Central memory CD4-positive, alpha-beta T cell (primary cell): ENCODE measurements around the gene KPNA6.

Source experiments
- DNase-seq: peaks from one replicate; pipeline ENCODE4 v3.0.0; 2022

KPNA6 gene

GRCh38 chr1:32194984-32195383, 87.1 kb downstream of the KPNA6 start:
- DNase-seq, result no peak

- DNase-seq, result no peak
Observed at GRCh38 chr1:32195531-32195930, 87.7 kb downstream of the KPNA6 start.

GRCh38 chr1:32195972-32196823, 88.3 kb downstream of the KPNA6 start:
- peak; percentile 39 for DNase-seq

DNA sequence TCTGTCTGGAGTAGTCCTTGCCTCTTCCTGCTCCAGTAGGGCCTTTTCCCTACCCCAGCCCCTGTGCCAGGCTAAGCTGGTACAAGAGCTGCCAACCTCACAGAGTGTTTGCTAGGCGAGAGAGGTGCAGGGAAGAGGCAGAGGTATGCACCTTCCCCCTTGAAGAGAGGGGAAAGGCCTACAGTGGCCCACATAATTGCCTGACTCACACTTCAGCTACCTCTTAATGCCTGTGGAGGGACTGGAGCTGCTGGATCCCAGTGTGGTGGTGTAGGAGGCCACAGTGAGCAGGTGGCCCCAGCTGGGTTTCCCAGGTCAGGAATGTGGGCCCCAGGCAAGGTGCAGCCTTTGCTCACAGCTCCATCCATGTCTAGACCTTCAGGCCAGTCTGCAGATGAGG, 89.2 kb downstream of the KPNA6 start:
- no peak for DNase-seq

GRCh38 chr1:32197837-32198236, 90.0 kb downstream of the KPNA6 start:
- no peak for DNase-seq

DNA sequence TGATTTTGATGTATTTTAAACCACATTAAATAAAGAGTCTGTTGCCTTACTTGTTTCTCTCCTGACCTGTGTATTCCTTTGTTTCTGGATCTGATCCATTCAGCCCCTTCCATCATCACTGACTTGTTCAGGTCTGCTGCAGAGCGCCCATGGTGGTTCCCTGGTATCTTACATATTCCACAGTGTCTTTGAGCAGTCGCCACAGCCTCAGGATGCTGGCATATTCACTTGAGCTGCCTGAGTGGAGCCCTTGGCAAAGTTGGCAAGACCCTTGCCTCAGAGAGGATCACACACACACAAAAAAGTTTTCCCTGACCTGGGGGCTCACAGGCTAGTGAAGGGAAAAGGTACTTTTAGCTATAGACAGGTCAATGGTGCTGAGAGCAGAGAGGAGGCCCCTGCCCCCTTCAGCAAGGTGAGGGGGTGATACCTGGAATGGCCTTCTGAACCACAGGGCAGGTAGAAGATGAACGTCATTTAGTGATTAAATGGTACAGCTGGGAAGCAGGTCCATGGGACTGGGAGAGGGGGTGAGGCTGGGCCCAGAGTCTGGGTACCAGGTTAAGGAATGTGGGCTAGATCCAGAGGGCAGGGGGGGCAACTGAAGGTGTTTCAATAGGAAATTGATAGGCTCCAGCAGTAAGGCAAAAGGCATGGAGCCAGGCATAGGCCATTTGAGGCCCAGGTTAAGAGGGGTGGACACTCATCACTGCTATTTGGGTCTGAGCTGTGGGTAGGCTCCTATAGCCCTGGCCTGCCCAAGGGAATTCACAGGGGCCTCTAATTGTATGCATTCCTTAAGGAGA, 90.6 kb downstream of the KPNA6 start:
- no peak for DNase-seq

DNA sequence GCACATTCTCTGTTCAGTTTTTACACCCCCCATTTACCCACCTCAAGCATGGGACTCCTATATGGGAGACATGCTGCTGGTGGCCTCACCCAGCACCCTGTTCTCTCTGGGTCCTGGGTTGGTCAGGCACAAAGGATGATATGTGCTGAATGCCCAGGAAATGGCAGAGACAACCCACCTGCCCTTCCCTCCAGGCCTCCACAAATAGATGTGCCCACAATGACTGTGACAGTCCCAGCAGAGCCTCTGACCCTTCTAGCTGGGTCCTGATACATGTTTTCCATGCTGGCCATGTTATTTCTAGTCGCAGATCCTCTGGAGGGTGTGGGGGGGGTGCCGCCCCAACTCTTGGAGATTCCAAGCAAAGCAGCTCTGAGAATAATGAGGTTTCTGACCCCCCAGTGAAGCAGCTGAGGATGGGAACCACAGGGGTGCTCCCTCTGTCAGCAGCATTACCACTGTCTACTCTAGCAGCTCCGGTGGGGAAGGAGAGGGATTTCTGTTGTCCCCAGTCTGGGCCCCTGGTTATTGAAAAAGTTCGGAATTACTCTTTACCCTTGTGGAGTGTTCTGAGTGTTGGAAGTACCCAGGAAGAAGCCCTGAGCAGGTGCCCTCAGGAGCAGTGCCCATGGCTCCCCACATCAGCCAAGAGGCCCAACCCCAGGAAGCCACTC, 91.3 kb downstream of the KPNA6 start:
- DNase-seq, result no peak

DNA sequence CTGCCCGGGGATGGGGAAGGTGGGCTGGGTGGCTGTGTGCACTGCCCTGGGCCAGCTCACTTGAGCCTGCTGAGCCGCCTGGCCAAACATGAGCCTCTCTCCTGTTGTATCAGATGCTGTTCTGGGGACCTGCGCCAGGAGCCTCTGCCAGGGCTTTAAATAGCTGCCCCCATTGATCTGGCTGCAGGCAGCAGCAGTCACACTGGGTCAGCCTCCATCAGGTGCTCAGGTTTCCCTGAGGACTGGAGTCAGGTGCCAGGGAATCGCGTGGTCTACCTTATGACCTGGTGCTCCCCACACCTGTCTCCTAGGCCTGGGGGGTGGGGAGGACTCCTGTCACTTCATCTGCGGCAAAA, 91.8 kb downstream of the KPNA6 start:
- DNase-seq, result no peak

DNA sequence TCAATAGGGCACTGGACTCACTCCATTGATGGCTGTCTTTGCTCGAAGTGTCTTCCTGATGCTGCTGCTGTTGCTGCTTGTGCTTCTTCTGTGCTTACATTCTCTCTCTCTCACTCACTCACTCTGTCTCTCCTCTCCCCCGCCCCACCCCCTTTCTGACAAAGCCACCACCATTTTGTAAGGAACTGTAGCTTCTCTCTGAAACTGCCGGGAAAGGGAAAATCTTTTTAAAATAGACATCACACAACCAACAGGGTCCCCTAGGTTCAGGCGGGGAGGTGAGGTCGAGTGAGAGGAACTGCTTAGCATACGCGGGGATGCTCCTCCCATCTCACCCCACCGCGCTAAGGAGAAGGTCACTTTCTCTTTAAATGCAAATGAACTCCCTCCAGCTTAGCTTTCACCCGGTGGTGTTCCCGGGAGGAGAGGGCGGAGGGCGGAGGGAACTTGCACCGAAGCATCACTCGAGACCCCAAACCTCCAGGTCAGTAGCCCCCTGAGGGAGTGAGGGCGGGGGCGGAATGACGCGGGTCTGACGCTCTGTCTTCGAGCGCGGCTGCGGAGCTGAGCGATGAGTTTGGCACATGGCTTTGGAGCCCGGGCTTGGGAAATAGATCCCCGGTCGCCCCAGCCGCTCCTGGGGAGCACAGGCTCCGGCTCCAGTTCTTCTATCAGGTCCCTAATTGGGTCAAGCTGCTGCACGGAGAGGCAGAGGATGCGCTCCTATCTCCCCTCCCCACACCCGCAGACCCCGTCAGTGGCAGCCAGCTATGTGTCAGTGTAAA, 92.6 kb downstream of the KPNA6 start, which contains the start of gene CCDC28B:
CCDC28B (plus strand) TSS at position 370 of the 785 bp plus-strand sequence. CDS start 1,341 bp downstream, outside the sequence.
- DNase-seq, result peak; percentile 48

- DNase-seq, result peak; percentile 78
Observed at GRCh38 chr1:32201011-32201855, 93.4 kb downstream of the KPNA6 start.

DNA sequence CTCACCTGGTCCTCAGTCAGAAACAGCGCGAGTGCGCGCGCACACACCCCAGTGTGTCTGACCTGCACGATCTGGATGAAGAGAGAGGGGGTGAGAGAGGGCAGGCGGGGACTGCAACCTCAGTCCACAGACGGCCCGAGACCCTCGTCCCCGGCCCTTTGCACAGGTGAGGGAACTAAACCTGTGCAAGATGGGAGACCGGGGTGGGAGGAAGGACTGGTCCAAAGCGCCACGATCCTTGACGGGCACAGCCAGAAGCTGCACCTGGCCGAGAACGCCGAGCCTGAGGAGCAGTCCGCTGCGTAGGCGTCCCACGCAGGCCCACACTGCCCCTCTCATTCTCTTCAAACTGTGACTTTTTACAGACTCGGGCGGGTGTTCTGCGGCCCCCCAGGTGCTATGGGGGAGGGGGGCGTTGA, 97.1 kb downstream of the KPNA6 start:
- no peak for DNase-seq

GRCh38 chr1:32205401-32206370, 97.8 kb downstream of the KPNA6 start, which contains the start of gene IQCC:
Gene IQCC, plus strand, starts transcription at chr1:32205671. Its CDS starts 11 bp downstream, at chr1:32205682.
- DNase-seq, result peak; percentile 84

- DNase-seq, result no peak
Observed at GRCh38 chr1:32208469-32208868, 100.6 kb downstream of the KPNA6 start.

GRCh38 chr1:32208891-32209328, 101.1 kb downstream of the KPNA6 start, which contains the start of gene DCDC2B:
Gene DCDC2B, plus strand, starts transcription at chr1:32209089. Its CDS starts 5 bp downstream, at chr1:32209094.
- no peak for DNase-seq

DNA sequence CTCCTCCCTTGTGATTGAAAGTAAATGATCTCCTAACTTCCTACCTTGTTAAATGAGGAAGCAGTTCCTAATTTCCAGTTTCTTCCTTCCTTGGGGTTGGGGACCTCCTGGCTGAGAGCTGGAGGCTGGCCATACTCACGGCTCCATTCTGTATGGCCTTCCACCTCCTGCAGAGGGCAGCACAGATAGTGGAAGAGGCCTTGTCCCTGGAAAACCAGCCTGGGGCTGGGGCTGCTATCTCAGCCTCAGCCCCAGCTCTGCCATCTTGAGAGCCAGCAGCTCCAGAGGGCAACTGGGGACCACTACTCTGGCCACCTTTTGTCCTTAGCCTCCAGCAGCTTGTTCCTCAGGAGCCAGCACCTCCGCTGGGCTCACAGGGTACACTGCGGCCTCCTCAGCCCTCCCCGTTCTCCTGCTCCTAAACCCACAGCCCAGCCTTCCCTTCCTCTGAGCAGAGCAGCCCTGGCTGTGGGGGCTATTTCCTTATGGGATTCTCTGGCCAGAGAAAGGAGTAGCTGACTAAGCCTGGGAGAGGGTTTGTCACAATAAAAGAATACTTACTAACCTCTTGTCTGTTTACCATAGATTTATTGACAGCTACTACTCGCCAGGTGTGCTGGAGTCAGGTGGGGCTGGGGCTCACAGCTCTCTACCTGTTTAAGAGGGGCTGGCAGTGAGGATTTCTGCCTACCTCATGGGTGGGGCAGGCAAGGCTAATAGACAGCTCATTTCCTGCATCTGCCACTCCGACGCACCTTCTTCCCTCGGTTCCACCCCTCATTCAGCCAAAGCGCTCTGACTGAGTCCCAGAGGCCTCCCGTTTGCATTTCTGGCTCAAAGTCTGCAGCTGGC, 108.0 kb downstream of the KPNA6 start:
- peak; percentile 44 for DNase-seq

GRCh38 chr1:32216566-32216965, 108.7 kb downstream of the KPNA6 start:
- no peak for DNase-seq

- no peak for DNase-seq
Observed at GRCh38 chr1:32219022-32219421, 111.2 kb downstream of the KPNA6 start.

- no peak for DNase-seq
Observed at GRCh38 chr1:32220746-32221580, 113.1 kb downstream of the KPNA6 start.
